Stimulated activated CD4-positive, alpha-beta T cell treated with anti-CD3 and anti-CD28 coated beads, Interleukin-2, amount 100 ng/mL, for 4 hours (primary cell): Measurements from ENCODE around the gene TRPV3.

ENCODE experiments used
- DNase-seq: peaks from one replicate; pipeline ENCODE4 v3.0.0-alpha.2; 2020; ENCODE audit warnings: low read depth

The TRPV3 gene

DNA sequence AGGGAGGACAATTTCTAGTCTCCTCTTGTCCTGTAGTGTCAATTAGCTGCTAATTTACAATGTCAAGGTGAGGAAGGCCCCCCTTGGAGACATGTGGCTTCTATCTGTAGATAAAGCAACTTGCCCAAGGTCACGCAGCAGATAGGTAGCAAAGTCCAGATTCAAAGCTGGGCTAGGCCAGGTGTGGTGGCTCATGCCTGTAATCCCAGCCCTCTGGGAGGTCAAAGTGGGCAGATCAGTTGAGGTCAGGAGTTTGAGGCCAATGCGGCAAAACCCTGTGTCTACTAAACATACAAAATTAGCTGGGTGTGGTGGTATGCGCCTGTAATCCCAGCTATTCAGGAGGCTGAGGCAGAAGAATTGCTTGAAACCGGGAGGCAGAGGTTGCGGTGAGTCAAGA lies 11.1 kb downstream of the TRPV3 start:
- DNase-seq, result no peak

DNA sequence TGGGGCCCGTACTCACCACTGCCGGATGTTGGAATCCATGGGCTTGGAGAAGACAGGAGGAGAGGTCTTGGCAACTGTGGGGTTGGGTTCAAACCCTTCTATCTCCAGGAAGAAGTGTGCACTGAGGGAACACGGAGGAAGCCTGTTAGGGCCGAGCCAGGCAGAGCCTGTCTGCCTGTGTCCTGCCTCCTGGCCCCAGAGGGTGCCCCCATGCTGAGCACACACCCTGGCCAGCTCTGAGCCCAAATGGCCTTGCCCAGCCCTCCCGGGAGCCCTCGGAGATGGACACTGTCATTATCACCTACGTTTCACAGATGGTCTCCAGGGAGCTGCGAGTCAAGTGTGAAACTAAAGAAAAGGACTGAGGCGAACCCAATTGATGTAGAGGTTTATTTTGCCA lies 12.5 kb downstream of the TRPV3 start:
- DNase-seq, result no peak

DNA sequence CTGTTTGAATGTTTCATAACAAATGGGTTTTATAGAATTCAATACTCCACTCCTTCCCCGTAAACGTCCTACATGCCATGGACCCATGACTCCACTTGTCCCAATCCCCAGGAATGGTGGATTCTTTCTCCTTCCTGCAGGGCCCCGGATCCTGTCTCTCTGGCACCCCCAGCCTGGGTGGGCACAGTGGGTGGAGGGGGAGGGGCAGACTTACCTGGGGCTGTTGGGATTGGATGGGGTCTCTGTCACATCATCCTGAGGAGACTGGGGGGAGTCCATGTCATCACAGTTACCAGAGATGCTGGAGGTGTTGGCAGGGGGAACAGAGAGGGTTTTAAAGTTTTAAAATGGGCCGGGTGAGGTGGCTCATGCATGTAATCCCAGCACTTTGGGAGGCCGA lies 13.2 kb downstream of the TRPV3 start:
- DNase-seq, result no peak

DNA sequence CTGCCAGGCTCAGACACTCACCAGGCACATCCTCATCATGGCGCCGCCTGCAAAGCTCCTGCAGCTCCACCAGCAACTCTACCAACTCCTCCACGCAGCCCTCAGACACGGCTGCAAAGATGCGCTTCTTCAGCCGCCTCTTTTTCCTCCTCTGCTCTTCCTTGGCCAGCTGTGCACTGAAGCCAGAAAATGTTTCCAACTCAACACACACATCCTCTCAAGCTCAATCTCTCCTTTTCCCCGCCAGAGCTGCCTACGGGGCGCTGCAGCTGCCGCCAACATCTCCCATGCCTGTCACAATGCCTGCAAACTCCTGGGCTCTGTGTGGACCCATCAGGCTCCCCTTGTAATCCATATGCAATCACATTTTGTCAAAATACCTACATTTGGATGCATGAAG lies 14.2 kb downstream of the TRPV3 start:
- DNase-seq, result no peak

DNA sequence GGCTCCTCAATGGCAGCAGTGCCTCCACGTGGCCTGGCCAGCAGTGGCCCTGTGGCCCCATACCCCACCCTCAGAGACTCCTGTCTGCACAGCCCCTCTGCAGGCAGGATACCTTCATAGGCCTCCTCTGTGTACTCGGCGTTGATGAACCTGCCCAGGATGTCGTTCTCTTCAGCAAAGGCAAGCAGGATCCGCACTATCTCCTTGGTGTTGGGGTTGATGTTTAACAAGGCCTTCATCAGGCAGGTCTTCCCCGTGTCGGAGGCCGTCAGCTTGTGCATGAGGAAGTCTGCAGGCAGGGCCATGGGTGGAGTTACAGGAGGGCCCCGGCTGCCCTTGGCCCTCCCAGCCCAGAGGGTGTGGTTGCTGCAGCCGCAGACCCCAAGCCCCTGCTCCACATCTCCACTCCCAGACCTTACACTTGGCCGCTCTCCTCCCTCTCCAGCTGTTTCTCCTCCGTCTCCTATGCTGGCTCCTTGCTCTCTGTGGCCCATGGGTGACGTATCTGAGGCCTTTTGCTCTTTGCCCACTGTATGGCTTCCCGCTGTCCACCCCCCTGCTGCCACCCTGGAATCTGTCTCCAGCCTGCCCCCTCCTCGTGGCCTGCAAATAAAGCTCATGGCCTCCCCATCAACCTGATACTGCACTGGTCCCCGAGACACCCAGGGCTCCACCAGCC lies 15.1 kb downstream of the TRPV3 start:
- no peak for DNase-seq

DNA sequence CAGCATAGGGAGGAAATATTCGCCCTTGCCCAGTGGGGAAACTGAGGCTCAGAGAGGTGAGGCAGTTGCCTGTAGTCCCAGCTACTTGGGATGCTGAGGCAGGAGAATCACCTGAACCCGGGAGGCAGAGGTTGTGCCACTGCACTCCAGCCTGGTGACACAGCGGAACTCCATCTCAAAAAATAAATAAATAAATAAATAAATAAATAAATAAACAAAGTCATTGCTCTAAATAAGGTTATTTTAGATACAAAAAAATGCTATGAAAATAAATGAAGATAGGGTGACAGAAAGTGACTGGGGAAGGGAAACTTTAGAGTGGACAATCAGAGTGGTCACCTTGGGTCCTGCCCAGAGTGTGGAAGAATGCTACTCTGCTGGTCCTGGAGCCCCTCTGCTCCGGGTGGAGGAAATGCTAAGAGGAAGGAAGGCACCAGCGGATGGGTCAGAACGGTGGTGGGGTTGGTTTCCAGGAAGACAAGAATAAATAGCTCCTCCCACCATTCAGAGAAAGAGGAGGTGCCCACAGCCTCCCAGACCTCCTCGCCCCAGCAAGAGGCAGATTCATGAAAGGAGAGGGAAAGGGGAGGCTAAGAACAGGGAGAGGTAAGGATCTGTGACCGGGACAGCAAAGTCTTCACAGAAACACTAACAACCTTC lies 17.6 kb downstream of the TRPV3 start:
- DNase-seq, result no peak

DNA sequence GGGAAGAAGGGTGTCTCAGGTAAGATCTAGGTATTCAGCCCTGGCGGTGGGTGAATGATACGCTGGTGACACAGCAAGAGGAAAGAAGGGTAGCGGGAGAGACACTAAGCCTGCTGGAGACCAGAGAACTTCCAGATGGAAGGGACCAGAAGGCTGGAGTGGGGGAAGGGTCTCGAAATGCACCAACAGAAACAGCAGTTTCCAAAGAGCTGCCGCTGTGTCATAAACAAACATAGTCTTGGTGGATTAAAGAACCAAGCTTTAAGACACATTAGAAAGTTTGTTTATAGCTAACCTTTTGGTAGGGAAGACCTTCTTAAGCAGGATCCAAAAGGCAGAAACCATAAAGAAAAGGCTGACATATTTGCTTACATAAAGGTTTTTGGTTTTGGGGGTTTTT lies 20.9 kb downstream of the TRPV3 start:
- DNase-seq, result no peak

DNA sequence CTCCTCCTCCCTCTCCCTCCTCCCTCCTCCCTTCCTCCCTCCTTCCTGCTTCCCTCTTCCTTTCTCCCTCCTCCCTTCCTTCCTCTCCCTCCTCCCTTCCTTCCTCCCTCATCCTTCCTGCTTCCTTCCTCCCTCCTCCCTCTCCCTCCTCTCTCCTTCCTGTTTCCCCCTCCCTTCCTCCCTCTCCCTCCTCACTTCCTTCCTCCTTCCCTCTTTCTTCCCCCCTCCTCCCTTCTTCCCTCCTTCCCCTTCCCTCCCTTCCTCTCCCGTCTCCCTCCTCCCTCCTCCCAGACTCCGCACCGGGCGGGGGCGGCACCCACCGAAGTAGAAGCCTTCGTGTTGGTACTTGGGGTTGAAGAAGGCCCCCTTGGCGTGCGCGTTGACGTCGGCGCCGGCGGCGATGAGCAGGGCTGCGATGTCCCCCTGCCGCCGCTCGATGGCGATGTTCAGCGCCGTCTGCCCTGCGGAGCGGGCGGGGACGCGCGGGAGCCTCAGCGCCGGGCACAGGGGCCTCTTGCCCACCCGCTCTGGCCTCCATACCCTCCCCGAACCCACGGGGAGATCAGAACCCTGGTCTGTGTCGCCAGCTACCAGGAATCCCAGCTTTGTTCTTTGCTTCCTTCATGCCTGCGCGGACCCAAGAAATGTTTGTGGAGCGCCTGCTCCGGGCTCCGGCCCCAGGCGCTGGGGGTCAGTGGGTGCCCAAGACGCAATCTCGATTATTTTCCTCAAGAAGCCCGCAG lies 22.2 kb downstream of the TRPV3 start:
- peak; percentile 22 for DNase-seq

DNA sequence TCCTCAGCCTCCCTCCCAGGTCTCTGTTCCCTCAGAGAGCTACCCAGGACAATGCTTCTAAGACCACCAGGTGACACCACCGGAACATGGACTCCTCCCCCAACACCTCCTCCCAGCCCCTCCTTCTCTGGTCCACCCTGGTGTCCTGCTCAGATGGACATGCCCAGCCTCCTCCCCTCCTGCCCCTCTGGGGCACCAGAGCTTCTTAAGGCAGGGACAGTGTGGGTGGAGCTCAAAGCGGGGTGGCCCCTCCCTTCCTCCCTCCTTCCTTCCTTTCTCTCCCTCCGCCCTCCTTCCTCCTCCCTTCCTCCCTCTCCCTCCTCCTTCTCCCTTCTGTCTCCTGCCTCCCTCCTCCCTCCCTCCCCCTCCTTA lies 22.7 kb downstream of the TRPV3 start:
- no peak for DNase-seq

DNA sequence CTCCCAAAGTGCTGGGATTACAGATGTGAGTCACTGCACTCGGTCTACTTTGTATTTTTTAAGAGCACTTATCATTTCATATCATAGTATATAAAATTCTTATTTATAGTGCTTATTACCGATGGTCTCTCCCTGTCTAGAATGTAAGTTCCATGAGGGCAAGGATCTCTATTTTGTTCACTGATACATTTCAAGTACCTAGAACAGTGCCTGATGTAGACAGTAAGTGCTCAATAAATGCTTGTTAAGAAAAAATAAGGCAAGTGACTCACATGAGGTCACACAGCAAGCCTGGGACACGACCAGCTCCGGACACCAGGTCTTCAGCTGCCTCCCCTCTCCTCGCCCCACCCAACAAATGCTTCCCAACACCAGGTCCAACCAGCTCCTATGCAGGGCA lies 23.9 kb downstream of the TRPV3 start:
- no peak for DNase-seq

DNA sequence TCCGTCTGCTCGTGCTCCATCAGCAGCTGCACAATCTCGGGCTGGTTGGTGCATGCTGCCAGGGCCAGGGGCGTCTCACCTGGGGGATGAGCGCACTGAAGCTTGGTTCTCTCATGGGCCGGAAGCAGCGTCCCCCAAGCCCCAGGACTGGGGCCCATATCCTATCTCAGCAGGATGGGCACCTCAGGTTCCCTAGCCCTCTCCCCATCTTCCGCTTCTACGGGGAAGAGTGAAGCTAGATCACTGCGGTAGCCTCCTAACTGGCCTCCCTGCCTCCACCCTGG lies 24.8 kb downstream of the TRPV3 start:
- DNase-seq, result no peak

DNA sequence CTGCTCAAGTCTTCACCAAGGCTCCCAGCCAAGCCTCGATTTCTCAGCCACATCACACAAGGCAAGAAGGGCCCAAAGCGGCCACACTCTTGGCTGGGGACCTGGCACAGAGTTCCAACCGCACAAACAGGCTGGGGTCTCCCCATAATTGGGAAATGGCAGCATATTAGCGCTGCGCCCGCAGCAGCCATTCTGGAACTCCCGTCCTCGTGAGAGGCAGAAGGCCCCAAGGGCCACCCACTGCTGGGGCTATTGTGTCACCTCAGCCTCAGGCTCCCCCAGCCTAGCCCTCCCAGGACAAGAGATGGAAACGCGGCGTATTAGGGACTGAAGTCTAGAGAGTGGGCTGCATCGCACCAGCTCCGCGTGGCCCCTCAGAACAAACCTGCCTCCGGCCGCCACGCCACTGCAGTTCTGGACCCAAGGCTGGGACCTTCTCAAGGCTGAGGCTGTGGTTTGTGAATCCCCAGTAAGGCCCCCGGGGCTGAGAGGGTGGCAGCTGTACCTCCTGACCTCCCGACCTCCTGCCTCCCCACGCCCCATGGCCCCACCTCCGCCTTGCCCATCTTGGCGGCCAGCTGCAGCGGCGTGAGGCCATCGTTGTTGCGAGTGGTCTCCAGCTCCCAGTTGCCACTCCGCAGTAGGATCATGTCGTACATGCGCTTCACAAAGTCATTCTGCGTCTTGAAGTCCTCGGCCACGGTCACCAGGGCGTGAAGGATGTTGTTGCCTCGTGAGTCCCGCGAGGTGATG lies 25.3 kb downstream of the TRPV3 start:
- no peak for DNase-seq

DNA sequence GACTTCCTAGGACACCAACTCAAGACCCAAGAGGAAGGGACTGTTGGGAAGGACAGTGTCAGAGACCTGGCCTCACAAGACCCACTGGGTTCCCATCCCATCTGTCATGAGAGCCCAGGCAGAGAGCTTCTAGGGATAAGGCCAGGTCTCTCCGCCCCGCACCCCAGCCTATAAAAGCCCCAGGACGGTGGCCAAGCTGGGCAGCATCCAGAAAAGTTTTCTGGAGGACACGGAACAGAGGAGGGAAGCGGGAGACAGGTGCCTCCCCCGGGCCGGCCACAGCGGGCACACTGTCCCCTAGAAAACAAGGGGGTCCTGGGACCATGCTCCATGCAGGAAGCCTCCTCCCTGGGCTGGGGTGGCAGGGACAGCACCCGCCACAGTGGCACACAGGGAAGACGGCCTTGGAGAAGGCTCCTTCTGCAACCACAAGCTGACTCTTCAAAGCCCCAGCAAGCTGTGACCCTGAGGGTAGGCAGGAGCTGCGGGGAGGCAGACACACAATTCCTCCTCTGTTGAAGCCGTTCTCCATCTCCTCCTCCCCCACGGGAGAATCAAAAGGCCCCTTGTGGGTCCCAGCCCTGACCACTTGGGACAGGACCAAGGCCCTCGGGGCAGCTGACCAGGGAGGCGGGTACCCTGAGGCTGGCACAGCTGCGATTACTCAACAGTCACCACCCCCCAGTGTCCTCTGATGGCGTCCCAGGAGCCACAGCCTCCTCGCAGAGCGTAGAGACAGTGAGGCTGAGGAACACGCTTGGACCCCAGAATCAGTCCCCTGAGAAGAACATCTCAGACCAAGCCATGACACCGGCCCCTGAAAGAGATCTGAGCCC lies 26.1 kb downstream of the TRPV3 start:
- DNase-seq, result no peak

DNA sequence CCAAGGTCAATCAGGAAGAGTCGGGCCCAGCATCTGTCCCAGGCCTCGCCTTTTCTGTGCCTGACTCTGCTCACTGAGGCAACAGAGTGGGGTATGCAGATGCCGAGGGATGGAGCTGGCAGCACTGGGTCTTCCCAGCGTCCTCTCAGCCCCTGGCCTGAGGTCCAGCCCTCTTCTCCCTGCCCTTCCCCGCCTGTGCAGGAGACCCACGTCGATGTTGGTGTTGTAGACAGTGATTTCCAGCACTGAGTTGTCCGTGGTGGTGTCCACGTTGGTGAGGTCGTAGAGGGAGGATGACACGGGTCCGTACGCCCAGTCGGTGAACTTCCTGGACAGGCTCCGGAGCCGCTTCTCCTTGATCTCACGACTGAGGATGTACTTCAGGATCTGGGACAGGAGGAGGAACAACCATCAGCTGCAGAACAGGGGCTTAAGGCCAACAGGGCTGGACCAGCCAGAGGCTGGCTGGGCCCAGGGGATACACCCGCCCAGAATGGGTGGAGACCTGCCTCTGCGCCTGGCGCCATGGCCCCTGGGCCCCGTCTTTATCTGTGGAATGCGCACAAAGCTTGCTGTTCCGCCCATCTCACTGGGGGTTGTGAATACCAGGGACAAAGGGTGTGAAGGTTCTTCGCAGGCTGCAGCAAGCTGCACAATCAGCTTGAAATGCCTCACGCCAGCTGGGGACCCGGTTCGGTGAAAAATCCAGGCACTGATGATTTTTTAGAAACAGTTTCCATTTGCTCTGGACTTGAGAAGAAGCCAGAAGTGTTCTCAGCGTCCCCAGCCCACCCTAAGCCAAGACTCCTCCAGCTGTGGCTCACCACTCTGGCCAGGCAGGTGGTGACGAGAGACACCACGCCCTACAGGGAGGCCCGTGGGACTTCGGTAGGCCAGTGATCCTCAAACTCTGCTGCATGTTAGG lies 27.5 kb downstream of the TRPV3 start:
- no peak for DNase-seq

DNA sequence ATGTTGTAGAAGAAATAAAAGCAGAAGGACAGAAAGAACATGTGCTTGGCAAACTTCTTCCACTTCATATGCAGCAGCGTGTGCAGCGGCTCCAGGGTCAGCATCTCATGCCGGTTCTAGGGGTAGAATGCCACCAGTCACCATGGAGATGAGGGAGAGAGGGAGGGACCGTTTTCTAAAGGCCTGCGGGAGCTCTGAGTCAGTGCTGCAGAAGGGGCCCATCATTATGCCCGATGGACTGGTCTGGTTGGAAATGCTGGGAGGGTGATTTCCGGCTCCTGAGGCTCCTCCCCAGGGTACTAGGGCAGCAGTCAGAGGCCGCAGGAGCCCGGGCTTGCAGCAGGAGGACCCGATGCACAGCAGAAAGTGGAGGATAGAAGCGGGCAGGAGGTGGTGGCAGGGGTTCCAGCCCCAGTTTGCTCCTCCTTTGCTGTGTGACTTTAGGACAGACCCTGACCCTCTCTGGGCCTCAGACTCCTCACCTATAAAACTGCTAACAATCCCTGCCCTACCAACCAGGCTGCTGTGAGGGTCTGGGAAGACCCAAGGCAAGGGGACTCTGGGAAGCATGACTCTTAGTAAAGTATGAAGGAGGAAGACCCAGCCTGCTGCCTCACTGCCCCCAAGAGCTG lies 28.6 kb downstream of the TRPV3 start:
- DNase-seq, result no peak

DNA sequence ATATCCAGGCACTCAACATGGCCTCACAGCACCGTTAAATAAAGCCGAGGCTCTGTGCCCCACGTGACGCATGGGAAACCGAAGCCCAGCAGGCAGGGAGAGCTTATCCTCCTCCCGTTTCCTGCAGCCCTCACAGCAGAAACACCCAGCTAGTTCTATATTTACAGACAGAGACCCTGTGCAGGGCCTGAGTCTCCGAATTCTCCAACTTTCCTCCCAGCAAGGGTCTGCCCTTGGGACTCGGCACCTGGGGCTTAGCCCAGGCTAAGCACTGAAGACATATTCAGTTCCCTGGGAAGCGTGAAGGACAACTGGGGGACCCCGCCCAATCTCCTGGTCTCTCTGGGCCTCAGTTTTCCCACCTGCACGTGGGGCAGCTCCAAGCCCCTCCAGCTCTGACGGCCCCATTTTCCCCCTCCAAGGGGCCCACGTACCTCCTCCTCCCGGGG lies 29.2 kb downstream of the TRPV3 start:
- no peak for DNase-seq

DNA sequence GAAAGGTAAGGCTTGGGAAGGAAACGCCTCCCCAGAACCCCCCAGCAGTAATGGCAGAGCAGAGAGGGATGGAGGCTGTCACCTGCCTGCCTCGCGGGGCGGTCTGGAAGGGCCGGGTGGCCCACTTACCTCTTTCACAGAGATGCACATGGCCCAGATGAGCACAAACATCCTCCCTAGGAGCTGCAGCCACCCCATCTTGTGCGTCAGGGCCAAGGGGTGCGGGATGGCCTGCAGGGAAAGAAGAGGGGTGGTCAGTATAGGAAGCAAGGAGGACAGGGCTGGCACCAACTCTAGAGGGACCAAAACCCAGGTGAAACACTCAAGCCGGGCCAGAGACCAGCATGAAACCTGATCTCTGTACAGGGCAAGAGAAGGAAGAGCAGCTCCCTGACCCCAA lies 29.7 kb downstream of the TRPV3 start:
- DNase-seq, result no peak

DNA sequence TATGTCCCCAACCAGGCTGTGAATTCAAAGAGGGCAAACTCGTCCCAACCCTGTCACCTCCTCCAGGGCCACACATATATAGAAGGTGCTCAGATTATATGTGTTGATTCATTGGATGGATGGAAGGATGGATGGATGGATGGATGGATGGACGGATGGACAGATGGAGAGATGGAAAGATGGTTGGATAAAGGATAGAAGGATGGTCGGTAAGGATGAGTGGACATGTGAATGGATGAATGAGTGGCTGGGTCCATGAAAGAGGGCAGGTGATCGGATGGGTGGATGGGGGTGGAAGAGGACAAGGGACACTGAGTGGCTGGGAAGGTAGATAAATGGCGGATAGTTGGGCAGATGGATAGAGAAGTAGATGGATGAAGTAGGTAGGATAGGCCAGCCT lies 30.1 kb downstream of the TRPV3 start:
- no peak for DNase-seq

DNA sequence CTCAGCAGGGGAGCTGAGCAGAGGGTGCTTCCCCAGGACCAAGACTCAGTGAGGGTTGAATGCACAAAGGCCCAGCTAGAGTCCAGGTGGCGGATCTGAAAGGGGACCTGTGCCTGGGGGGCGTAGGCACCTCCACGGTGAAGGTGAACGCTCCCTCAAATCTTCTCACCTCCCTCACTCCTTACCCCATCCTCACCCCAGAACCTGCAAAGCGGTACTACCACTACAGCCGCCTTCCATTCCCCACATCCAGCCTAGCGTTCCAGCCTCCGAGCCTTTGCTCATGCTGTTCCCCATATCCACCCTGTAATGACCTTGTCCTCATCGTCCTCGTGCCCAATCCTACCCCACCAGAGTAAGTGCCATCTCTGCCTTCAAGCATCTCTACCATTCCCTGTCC lies 30.6 kb downstream of the TRPV3 start:
- DNase-seq, result no peak

DNA sequence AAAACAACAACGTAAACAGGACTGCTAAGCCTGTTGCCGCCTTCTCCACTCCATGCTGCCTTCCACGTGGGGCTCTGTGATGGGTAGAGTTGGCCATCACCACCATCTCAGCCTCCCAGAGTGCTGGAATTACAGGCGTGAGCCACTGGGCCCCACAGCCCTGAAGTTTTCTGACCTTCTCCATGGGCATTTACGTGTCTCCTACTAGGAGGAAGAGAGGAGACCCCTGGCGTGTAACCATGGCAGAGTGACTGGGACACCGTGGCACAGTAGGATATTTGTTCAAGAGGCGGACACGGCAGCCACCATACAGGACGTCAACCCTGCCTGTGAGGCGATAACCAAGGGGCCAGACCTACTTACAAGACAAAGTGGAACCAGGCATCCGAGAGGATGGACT lies 31.1 kb downstream of the TRPV3 start:
- no peak for DNase-seq
